Breast epithelium (tissue), 3 donors: ENCODE measurements around the gene POP4.

Source experiments
- CTCF ChIP-seq, 3 donors: fragments of 450-650 bp; IDR thresholded peaks; one replicate each; pipeline ENCODE4 v1.5.1; 2016 to 2017; ENCODE audit warnings: antibody characterized with exemption in 3 of 3, mild to moderate bottlenecking in 3 of 3, moderate library complexity in 3 of 3
- POLR2AphosphoS5 ChIP-seq, 3 donors: sonication (generic); formaldehyde crosslinking; IDR thresholded peaks; one replicate each; pipeline ENCODE4 v1.6.1; 2017; ENCODE audit warnings: antibody characterized with exemption in 3 of 3

DNA sequence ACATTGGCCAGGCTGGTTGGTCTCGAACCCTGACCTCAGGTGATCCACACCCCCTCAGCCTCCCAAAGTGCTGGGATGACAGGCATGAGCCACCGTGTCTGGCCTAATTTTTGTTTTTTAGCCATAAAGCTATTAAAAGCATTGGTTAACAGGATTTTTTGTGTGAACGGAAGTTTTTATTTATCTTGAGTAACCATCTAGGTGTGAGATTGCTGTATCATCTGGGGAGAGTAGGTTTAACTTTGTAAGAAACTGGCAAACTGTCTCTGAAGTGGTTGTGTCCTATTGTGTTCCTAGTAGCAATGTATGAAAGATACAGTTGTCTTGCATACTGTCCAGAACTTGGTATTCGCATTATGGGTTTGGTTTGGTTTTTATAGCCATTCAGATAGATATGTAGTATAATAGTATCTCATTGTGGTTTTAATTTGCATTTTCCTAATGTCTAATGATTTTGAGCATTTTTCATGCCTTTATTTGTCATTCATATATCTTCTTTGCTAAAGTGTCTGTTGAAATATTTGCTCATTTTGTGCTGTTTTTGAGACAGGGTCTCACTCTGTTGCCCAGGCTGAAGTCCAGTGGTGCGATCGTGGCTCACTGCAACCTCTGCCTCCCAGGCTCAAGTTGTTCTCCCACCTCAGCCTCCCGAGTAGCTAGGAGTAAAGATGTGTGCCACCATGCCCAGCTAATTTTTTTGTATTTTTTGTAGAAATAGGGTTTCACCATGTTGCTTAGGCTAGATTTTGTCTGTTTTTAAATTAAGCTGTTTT is 45.7 kb downstream of the POP4 start:
- TF ChIP-seq POLR2AphosphoS5 (IDR thresholded peaks at IDR 0.05) (no peak), CTCF (IDR thresholded peaks at IDR 0.05) (no peak)
